LNCaP clone FGC (cell line): Measurements from ENCODE around the gene GDF2.

Experiments
- DNase-seq: peaks from one replicate; pipeline ENCODE4 v3.0.0-alpha.2; 2011; ENCODE audit warnings: low read depth
- H3K4me3 ChIP-seq: 2 replicates; pipeline ENCODE4 v1.5.1; 2011; ENCODE audit warnings: mild to moderate bottlenecking, low read depth, low read length, control low read depth
- CTCF ChIP-seq: IDR thresholded peaks from 2 replicates; pipeline ENCODE4 v1.5.1; 2012; ENCODE audit warnings: mild to moderate bottlenecking; ENCODE audit not compliant: control insufficient read depth, insufficient read depth; ENCODE audit errors: extremely low read depth

Gene GDF2

GRCh38 chr10:47297866-47298540 lies 24.3 kb upstream of the GDF2 start:
- TF ChIP-seq CTCF = no peak
- no peak overlapping the region for H3K4me3 ChIP-seq
- DNase-seq = no peak

- no peak overlapping the region for H3K4me3 ChIP-seq
- no peak for DNase-seq
- no peak for TF ChIP-seq CTCF
These were observed 23.5 kb upstream of the GDF2 start for GRCh38 chr10:47298715-47299114.

GRCh38 chr10:47299611-47300428 lies 22.4 kb upstream of the GDF2 start, which contains the start of gene GDF10:
Gene GDF10, plus strand, starts transcription at chr10:47300197. Its CDS starts 455 bp downstream, at chr10:47300652.
- no peak within 1 kb of the TSS for H3K4me3 ChIP-seq
- no peak for DNase-seq
- TF ChIP-seq CTCF = no peak

GRCh38 chr10:47300429-47300931 lies 21.8 kb upstream of the GDF2 start:
- 0 out of 2 replicates have a peak, but pooled peaks have one; percentile 1 for TF ChIP-seq CTCF
- no peak for DNase-seq
- H3K4me3 ChIP-seq = no peak overlapping the region

- DNase-seq = no peak
- TF ChIP-seq CTCF = no peak
- H3K4me3 ChIP-seq = no peak overlapping the region
These were observed 20.4 kb upstream of the GDF2 start for GRCh38 chr10:47301833-47302232.

- DNase-seq = no peak
- no peak overlapping the region for H3K4me3 ChIP-seq
- no peak for TF ChIP-seq CTCF
These were observed 19.1 kb upstream of the GDF2 start for GRCh38 chr10:47303105-47303504.
